ENCODE measurements around the gene PLOD3.
"Not testable (repeated sequence)": the region's sequence is repeated elsewhere in the genome, so short reads cannot be mapped to it uniquely, and the experiment has no call there.

PLOD3 gene, protein sequence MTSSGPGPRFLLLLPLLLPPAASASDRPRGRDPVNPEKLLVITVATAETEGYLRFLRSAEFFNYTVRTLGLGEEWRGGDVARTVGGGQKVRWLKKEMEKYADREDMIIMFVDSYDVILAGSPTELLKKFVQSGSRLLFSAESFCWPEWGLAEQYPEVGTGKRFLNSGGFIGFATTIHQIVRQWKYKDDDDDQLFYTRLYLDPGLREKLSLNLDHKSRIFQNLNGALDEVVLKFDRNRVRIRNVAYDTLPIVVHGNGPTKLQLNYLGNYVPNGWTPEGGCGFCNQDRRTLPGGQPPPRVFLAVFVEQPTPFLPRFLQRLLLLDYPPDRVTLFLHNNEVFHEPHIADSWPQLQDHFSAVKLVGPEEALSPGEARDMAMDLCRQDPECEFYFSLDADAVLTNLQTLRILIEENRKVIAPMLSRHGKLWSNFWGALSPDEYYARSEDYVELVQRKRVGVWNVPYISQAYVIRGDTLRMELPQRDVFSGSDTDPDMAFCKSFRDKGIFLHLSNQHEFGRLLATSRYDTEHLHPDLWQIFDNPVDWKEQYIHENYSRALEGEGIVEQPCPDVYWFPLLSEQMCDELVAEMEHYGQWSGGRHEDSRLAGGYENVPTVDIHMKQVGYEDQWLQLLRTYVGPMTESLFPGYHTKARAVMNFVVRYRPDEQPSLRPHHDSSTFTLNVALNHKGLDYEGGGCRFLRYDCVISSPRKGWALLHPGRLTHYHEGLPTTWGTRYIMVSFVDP

GRCh38 chr7:101217388-101218235, at the start of gene PLOD3, which contains the start of gene ZNHIT1:
Gene PLOD3 (minus strand): TSS chr7:101217581. CDS start chr7:101217274, 307 bp downstream.
Gene ZNHIT1 (plus strand): TSS chr7:101218165. CDS start chr7:101218196, 31 bp downstream.
- DNase-seq (ENCODE audit: low read depth in 1 of 2, low spot score in 1 of 2) = peak; percentile 91

- DNase-seq (ENCODE audit: low read depth in 1 of 2, low spot score in 1 of 2) = no peak
Measured at GRCh38 chr7:101265622-101266516, 48.5 kb upstream of the PLOD3 start.

GRCh38 chr7:101264102-101264706, 46.8 kb upstream of the PLOD3 start:
- not testable (repeated sequence) for DNase-seq (ENCODE audit: low read depth in 1 of 2, low spot score in 1 of 2)

- DNase-seq (ENCODE audit: low read depth in 1 of 2, low spot score in 1 of 2) = no peak
Measured at GRCh38 chr7:101258243-101258731, 40.9 kb upstream of the PLOD3 start.

- DNase-seq (ENCODE audit: low read depth in 1 of 2, low spot score in 1 of 2) = no peak
Measured at GRCh38 chr7:101255796-101256195, 38.4 kb upstream of the PLOD3 start.

DNA sequence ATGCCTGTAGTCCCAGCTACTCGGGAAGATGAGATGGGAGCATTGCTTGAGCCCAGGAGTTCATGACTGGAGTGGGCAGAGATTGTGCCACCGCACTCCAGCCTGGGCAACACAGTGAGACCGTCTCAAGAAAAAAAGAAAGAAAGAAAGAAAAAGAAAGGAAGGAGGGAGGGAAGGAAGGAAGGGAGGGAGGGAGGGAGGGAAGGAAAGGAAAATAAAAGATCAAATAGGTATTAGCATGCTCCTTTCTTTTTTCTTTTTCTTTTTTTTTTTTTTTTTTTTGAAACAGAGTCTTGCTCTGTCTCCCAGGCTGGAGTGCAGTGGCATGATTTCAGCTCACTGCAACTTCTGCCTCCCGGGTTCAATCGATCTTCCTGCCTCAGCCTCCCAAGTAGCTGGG, 35.8 kb upstream of the PLOD3 start:
- not testable (repeated sequence) for DNase-seq (ENCODE audit: low read depth in 1 of 2, low spot score in 1 of 2)

GRCh38 chr7:101251871-101252659, 34.7 kb upstream of the PLOD3 start:
- peak; percentile 95 to 98 for DNase-seq (ENCODE audit: low read depth in 1 of 2, low spot score in 1 of 2)

DNA sequence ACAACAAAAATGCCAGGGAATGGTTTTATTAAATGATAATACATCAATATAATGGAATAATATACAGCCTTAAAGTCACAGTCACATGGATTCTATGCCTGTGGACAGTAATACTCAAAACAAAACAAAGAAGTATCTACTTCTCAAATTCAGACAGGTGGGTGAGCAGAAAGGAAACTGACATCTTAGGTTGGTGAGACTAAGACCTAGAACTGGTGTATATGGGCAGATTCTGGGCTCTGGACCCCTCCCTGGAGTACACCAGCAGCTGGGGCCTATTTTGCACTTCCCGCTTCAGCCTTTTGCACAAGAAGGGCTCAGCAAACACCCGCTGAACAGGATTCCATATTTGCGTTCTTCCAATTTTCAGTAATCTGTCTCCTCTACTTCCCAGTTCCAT, 32.9 kb upstream of the PLOD3 start:
- DNase-seq (ENCODE audit: low read depth in 1 of 2, low spot score in 1 of 2) = no peak

GRCh38 chr7:101248276-101248675, 30.9 kb upstream of the PLOD3 start:
- DNase-seq (ENCODE audit: low read depth in 1 of 2, low spot score in 1 of 2) = no peak

DNA sequence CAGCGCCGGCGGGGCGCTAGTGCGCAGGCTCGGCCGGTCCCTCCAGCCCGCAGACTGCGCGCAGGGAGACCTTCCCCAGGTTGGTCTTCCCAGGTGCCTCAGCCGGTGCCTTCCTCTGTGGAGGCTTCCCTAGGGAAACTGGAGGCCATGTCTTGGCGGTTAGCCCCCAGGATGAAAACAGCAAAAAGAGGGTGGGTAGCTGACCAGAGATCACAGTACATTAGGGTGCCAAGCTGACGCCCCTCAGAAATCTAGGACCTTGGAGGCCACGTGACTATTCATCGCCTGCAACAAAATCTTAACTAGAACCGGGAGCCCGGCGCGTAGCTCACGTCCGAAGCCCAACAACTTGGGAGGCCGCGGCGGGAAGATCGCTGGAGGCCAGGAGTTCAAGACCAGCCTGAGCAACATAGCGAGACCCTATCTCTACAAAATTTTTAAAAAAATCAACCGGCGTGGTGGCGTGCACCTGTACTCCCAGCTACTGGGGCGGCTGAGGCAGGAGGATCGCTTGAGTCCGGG, 27.8 kb upstream of the PLOD3 start:
- no peak for DNase-seq (ENCODE audit: low read depth in 1 of 2, low spot score in 1 of 2)

DNA sequence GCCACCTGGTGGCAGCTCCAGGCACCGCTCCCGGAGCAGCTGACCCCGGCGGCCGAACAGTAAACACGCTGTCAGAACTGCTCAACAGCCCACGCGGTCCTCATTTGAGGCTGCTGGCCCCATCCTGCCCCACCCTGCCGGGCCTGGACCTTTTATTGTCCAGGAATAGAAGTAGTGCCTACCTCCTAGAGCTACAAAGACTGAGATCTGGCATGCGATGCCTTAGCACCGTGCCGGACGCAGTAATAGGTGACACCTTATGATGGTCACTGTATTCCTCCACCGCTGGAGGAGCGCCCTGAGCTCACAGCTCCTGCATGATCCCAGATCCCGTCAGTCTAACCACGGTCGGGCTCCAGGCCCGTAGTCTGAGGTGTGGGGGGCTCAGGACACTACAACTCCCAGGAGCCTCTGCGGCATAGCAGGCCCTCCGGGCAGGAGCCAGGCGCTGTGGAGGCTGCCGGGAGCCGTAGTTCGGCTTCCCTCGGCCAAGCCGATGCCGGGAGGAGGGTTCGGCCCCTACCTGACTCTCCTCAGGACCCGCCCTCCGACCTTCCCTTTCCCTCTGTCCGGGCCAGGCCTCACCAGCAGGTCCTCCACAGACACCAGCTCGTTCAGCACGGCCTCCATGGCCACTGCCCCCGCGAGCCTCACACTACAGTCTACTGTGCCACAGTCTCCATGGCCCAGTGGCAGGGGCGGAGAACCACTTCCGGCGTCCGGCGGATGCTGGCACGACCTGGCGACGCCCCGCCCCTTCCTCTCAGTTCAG, 27.2 kb upstream of the PLOD3 start, which contains the start of gene FIS1:
FIS1 (minus strand) TSS at position 707 of the 772 bp plus-strand sequence; CDS start at position 630, 77 bp downstream.
- peak; percentile 83 to 88 for DNase-seq (ENCODE audit: low read depth in 1 of 2, low spot score in 1 of 2)

DNA sequence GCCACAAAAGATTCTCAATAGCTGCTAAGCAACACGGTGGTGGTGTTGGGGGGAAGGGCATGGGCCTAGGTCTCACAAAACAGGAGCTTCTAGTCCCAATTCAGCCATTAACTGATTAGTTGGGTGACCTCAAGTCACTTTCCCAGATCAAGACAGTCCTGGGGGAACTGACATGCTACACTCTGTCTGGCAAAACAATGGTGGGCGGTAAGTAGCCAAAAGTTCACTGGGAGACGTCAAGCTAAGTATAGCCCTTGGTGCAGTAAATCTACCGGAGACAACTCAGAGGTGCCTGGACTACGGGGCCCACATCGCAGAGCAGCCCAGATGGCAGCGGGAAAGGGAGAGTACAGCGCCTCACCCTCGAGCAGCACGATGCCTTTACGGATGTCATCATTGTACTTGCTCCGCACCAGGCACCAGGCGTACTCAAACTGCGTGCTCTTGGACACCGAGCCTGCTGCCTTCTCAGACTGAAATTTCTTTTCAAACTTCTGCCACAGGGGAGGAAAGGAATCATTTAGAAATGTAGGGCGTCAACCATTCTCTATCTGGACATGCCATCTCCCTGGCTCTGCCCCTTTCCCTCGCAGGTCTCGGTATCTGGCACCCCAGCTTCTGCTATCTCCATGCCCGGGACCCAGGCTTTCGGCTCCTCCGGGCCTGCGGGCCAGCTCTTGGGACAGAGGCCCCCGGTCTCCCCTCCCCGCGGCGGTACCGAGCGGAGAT, 26.4 kb upstream of the PLOD3 start:
- no peak for DNase-seq (ENCODE audit: low read depth in 1 of 2, low spot score in 1 of 2)

GRCh38 chr7:101241443-101242349, 24.3 kb upstream of the PLOD3 start:
- DNase-seq (ENCODE audit: low read depth in 1 of 2, low spot score in 1 of 2) = no peak

GRCh38 chr7:101241015-101241363, 23.6 kb upstream of the PLOD3 start:
- no peak for DNase-seq (ENCODE audit: low read depth in 1 of 2, low spot score in 1 of 2)

- no peak for DNase-seq (ENCODE audit: low read depth in 1 of 2, low spot score in 1 of 2)
Measured at GRCh38 chr7:101240226-101241014, 23.0 kb upstream of the PLOD3 start.

- DNase-seq (ENCODE audit: low read depth in 1 of 2, low spot score in 1 of 2) = no peak
Measured at GRCh38 chr7:101239951-101240220, 22.5 kb upstream of the PLOD3 start.

All from activated T-helper 1 cell treated with anti-CD3 and anti-CD28 coated beads, Interleukin-2, amount 50 U/mL, for 16 hours (primary cell).